K562 (cell line): ENCODE data around the gene LBP.

Experiments used
- DPF2 ChIP-seq: fragments of 450-650 bp; IDR thresholded peaks from 2 replicates; pipeline ENCODE4 v1.6.1; 2016
- ELK1 ChIP-seq: sonication (generic); formaldehyde crosslinking; IDR thresholded peaks from 2 replicates; pipeline ENCODE4 v1.8.1; 2022; ENCODE audit warnings: missing genetic modification reagents
- GTF3C2 ChIP-seq: IDR thresholded peaks from 3 replicates; pipeline ENCODE4 v1.6.1; 2011; ENCODE audit warnings: borderline replicate concordance, mild to moderate bottlenecking, moderate library complexity; ENCODE audit not compliant: insufficient read length; ENCODE audit errors: extremely low read depth
- POLR2A ChIP-seq: fragments of 450-650 bp; conservative IDR thresholded peaks from 2 replicates; pipeline ENCODE4 v1.6.1; 2016
- RBM39 ChIP-seq: fragments of 200-400 bp; formaldehyde crosslinking; optimal IDR thresholded peaks from 2 replicates; pipeline ENCODE3; 2018; ENCODE audit warnings: low read depth, low read length
- TAF1 ChIP-seq: IDR thresholded peaks from 2 replicates; pipeline ENCODE4 v1.6.1; 2011; ENCODE audit warnings: mild to moderate bottlenecking, low read length, moderate library complexity; ENCODE audit not compliant: insufficient read depth, control insufficient read depth, severe bottlenecking; ENCODE audit errors: extremely low read depth

- TF ChIP-seq GTF3C2 = no peak
- TF ChIP-seq POLR2A = no peak
- no peak for TF ChIP-seq TAF1
- TF ChIP-seq DPF2 = no peak
- TF ChIP-seq RBM39 = no peak
- TF ChIP-seq ELK1 (CRISPR knock-in tag) = no peak
These were observed 45.8 kb upstream of the LBP start for GRCh38 chr20:38300438-38300837.
